NCI-H2227 (cell line): ENCODE measurements around the gene IBA57.
A peak's percentile ranks its signal among the peaks of the same experiment; 100 is the strongest.

Source experiments
- DNase-seq: peaks from one replicate; lab custom pipeline; 2025; ENCODE audit not compliant: unreplicated experiment; lab: John Stamatoyannopoulos, UW

The IBA57 gene

DNA sequence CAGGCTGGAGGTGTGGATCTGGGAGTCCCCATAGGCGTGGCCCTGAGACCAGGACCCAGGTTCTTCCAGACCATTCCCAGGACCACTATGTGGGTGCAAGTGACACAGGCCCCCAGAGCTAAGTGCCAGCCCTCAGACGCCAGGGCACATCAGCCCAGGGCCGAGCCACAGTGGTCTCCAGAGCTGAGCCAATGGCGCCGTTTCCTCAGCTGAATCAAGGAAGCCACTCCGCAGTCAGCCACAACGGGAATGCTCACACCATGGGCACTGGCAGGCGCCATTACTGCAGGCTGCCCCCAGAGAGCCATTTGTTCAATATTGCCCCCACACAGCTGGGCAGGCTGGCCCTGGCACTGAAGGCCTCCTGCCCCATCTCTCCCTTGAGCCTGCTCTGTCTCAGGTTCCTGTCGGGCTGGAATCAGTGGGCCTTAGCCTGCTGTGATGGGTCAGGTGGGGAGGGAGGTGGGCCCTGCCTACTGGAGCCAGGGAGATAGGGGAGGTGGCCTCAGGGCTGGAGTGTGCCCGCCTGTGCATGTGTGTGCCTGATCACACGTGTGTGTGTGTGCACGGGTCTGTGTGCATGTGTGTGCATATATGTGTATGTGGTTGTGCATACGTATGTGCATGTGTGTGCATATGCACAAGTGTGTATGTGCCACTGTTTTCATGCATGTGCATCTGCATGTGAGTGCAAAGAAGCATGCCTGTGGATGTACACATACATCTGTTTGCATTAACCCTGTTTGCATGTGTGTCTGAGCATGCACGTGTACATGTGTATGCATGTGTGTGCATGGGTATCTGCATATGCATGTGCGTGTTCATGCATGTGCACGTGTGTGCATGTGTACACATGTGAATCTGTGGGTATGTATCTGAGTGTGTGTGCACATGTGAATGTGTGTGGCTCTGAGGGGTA, 9.7 kb upstream of the IBA57 start:
- no peak for DNase-seq

DNA sequence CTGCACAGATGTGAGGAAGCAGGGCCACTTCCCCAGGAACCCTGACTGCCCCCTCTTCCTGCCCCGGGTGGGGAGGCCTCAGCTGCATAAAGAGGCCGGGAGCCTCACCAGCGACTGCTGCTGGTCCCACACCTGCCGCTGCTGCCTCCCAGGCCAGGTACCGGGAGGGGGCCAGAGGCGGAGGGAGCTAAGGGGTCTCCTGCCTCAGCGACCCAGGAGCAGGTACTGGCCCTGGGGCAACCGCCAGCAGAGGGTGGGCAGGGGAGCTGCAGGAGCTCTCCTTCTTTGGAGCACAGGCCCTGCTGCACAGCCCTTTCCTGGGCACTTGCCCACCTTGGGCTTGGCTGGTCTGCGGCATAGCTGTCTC, 9.1 kb upstream of the IBA57 start:
- DNase-seq: no peak

DNA sequence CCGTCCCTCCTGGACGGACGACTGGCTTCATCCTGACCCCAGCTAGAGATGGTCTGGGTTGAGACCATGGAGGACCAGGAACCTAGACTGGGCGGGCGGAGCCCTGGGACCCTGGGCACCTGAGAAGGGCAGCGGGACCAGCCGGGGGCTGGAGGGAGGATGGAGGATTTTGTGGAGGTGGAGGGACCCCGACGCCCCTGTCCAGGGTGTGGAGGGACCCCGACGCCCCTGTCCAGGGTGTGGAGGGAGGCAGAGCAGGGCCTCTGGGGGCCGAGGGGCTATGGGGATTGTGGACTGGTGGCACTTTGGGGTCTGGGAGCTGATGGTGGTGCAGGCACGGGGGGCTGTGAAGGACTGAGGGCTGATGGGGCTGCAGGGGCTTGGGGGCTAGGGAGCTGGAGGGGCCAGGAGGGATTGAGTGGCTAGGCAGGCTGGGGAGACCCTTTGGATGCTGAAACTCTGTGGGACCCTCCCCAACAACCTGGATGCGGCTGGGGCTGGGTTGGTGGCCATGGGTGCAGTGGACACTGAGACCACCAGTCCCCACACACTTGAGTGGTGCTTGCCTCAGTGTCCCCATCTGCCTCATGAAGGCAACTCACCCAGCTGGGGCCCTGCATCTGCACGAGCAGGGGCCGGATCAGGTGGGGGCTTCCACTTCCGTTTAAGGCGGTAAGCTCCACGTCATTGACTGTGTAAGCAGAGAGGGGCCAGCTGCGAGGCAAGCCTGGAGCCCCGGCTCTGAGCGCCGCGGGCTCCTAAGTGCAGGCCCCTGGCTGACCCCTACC, 8.5 kb upstream of the IBA57 start:
- no peak for DNase-seq

DNA sequence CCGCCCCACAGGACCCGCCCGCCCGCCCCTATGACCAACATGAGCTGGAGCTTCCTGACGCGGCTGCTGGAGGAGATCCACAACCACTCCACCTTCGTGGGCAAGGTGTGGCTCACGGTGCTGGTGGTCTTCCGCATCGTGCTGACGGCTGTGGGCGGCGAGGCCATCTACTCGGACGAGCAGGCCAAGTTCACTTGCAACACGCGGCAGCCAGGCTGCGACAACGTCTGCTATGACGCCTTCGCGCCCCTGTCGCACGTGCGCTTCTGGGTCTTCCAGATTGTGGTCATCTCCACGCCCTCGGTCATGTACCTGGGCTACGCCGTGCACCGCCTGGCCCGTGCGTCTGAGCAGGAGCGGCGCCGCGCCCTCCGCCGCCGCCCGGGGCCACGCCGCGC, 7.9 kb upstream of the IBA57 start:
- DNase-seq: no peak

DNA sequence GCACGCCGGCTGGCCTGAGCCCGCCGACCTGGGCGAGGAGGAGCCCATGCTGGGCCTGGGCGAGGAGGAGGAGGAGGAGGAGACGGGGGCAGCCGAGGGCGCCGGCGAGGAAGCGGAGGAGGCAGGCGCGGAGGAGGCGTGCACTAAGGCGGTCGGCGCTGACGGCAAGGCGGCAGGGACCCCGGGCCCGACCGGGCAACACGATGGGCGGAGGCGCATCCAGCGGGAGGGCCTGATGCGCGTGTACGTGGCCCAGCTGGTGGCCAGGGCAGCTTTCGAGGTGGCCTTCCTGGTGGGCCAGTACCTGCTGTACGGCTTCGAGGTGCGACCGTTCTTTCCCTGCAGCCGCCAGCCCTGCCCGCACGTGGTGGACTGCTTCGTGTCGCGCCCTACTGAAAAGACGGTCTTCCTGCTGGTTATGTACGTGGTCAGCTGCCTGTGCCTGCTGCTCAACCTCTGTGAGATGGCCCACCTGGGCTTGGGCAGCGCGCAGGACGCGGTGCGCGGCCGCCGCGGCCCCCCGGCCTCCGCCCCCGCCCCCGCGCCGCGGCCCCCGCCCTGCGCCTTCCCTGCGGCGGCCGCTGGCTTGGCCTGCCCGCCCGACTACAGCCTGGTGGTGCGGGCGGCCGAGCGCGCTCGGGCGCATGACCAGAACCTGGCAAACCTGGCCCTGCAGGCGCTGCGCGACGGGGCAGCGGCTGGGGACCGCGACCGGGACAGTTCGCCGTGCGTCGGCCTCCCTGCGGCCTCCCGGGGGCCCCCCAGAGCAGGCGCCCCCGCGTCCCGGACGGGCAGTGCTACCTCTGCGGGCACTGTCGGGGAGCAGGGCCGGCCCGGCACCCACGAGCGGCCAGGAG, 7.2 kb upstream of the IBA57 start:
- no peak for DNase-seq

DNA sequence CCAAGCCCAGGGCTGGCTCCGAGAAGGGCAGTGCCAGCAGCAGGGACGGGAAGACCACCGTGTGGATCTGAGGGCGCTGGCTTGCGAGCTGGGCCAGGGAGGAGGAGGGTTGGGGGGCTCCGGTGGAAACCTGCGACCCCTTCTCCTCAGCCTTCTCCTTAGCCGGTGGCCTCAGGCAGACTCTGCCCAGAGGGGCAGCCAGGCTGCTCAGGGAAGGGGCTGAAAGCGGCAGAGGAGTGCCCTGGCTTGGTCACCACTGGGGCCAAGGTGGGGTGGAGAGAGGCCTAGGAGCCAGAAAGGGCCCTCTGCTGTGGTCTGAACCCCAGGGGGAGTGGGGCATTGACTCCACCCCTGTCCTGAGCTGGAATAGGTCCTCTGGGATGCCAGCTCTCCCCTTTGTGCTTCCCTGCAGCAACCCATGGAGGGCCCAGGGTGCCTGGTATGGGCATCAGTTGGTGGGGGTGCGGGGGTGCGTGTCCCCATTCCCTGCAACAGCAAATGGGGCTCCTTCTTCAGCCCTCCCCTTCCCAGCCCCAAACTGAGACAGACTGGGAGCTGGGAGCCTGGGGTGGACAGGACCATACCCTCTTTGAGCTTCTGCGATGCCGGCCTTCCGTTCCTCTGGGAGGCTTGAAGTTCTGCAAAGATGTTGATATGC, 6.5 kb upstream of the IBA57 start:
- no peak for DNase-seq

DNA sequence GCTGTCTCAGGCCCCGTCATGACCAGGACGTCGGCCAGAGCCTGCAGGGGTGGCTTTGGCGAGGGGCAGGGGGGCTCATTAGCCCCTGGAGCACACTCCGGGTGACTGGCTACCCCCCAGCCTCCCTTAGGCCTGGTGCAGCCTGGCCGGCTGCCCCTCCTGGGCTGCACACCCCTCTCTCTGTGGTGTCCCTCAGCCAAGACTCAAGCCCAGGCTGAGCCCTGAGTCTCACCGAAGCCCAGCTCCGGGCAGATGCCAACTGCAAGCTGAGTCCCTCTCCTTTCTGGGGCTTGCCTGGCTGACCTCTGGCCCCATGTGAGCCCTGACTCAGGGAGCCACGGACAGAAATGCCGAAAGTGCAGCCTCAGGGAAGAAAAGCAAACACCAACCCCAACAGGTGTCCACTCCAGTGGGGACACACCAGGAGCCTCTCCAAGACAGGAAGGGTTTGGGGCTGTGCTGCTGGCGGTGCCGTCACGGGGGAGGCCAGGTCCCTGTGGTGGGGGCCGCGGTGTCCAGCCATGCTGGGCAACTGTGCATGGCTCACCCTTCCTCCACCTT, 5.3 kb upstream of the IBA57 start:
- DNase-seq: no peak

DNA sequence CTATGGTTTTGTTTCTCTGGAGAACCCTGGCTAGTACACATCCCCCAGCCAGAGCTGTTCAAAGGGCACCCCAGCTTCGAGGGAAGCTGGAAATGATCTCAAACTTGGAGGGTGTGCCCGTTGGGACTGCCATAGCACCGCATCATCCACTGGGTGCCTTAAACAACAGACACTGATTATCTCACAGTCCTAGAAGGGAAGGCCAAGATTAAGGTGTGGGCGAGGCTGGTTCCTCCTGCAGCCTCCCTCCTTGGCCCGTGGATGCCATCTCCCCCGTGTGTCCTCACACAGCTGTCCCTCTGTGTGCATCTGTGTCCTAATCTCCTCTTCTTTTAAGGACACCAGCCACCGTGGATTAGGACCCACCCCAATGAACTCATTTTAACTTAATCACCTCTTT, 4.2 kb upstream of the IBA57 start:
- DNase-seq: no peak

DNA sequence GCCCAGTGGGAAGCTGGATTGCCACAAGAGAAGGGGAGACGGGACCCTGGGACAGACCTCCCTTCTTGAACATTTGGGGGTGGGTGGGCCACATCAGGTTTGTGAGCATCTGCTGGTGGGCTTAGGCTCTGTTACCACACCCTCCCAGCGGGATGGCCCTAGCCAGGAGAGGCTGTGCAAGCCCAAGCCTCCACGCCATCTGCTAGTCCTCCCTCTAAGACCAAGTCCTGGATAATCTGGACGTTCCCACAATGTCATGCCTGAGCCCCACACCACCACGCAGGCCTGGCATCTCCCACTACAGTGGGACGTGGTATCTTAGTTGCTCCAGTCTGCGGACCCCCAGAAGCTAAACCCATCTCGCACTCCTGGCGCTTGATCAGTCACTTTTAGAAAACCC, 3.7 kb upstream of the IBA57 start:
- no peak for DNase-seq

DNA sequence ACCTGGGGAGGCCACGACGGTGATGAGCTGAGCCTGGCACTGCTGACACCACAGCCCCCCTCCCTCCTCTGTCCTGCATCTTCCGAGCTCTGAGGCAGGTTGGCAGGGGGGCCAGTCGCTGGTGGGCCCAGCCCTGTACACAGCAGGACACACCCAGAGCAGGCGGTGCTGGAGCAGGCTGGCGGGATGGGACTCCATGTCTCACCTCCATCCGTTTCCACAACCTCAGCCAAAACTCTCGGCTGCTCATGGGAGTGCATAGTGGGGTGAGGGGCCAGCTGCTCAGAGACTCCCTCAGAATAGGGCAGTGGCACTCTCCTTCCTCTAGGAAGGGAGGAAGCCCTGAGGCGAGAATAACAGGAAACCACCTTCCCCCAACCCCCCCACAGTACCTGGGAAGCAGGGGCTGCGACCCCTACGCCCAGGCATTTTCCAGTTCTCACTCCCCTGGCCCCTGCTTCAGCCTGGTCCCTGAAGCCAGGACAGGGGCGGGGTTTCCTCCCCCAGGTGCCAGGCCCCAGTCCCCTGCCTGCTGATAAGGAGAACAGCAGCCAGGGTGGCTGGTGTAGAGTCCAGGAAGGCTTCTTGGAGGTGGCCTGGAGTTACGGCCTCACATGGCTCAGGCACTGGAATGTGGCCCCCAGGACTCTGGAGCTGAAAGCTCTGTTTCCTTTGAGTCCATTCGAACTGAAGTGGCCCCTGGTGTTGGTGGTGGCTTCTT, 3.2 kb upstream of the IBA57 start:
- no peak for DNase-seq

DNA sequence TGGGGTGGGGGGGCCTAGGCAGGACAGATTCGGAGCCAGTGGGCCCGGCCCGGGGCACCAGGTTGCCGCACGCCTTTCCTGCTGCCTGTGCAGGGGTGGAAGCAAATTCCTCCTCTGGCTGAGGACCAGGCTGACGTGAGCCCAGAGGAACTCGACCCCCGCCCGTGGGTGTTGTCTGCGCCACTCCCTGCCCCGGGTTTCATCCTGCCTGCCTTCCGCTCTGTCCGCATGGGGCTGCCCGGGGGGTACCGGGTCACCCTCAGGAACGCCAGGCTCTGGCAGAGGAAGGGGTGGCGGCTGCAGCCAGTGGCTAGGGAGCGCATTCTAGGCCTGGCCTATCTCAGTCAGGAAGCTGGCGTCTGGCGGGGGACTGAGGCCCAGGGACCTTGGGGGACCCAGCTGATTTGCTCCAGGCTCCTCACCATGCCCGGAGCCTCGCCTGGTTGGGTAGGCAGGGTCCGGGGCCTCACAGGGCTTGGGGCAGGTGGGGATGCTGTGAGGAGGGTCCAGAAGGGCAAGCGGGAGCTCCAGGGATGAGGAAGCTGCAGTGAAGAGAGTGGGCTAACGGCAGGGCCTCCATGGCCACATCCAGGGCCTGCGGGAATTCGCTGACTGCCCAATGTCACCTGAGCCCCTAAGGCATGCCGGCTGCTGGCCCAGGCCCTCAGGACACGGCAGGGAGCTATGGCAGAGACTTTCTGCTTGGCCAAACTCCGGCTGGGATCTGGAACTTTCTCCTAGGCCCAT, 2.4 kb upstream of the IBA57 start:
- DNase-seq: no peak

DNA sequence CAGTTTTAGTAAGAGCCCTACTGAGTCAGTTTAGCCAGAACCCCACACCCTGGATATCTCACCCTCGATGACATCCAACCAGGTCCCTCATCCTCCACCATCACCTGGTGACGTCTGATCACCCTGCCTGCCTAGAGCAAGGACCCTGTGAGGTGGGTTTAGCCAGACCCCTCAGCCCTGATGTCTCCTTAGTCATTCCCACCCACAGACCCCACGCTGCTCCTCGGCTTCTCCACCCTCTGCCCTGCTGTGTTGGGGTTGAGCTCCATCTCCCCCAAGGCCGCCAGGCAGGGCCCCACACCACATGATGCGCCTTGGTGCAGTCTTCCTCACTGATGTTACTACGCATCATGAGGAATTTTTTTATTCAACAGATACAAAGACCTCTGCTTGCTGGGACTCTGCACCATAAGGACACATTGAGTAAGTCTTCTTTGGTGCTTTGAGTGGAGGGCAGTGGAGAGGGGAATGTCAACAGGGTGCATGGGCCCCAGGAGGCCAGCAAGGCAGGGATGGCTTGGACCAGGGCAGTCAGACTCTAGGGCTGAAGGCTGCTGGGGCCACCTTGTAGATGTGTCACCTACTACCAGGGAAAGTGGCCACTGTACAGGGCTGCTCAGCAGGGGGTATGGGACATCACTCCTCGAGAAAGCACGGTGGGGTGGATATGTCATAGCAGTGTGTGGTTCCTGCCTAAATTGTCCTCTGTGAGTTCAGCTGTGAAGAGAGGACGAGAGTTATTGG, 1.7 kb upstream of the IBA57 start:
- no peak for DNase-seq

DNA sequence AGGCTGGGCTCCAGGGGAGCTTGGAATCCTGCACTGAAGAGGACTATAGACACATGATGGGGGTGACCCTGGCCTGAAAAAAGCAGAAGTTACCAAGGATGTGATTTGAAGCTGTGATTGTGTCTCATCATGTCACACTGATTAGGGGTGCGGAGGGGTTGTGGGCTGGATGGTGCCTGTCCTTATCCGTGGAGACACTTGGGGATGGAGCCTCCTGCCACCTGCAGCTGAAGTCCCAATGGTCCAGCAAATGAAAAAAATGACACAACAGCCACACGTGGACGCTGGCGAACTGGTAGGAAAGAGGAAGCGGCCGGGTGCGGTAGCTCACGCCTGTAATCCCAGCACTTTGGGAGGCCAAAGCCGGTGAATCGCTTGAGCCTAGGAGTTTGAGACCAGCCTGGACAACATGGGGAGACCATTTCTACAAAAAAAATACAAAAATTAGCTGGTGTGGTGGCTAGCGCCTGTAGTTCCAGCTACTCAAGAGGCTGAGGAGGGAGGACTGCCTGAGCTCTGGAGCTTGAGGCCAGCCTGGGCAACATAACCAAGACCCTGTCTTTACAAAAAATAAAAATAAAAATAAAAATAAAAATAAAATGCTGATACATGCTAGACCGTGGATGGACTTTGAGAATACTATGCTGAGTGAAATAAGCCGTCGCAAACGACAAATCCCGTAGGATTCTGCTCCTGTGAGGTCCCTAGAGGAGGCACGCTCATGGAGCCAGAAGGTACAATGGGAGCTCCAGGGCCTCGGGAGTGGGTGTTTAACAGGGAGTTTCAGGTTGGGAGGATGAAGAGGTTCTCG, 838 bp upstream of the IBA57 start:
- no peak for DNase-seq

DNA sequence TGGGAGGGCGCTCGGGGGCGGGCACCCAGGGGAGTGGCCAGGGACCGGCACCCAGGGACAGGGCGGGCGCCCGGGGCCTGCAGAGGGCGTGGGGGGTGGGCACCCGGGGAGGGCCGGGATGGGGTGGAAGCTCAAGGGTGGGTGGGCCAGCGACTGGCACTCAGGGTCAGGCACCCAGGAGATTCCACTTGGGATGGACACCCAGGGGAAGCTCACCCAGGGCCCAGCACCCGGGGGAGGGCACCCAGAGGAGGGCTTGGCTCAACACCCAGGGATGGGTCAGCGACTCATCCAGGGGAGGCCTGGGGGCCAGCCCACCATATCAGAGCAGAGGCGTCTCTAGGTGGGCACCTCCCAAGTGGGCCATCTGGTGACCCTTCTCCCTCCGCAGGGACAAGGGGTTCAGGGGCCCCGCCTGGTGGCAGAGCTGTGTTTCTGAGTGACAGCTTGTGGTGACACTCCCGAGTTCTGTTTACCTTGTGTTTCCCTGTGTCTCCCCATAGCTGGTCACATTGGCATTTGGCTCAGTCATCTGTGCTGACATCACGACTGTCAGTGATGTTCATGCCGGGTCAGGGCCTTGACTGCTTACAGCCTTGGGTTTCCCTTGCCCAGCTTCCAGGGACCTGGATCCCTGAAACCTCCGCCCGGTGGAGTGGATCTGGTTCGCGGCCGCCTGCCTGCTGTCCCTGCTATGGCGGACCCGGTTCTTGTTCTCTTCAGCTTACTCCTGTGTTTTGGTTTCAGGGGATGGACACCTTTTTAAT, 749 bp downstream of the IBA57 start:
- DNase-seq: peak; percentile 51

DNA sequence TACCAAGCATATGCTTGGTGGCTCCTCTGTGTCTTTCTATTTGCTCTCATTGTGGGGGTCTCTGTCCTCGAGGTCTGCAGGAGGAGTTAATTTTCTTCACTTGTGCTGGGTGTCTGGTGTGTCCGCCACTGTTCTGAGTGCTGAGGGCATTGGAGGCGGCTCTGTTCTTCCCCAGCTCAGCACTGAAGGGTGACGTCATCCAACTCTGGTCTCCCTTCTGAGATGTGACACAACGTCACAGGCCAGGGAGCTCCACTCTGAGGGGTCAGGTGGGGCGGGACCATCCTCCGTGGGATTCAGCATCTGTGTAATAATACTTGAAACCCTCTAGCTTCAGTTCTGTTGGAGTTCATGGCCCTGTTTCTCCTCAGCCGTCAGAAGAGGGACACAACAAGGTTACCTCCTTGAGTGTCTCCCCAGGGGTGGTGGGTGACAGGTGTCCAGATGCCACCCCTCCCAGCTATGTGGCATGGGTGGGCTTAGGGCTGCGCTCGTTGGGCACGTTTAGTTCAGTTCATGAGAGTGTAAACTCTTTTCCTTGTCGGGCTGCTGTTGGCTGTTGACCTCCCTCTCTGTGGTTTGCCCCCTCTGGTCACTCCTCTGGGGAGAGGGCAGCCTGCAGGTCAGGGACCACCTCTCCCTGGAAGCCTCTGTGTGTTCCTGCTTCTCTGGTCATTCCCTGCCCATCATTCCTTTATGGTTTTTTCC, 3.1 kb downstream of the IBA57 start:
- DNase-seq: no peak

DNA sequence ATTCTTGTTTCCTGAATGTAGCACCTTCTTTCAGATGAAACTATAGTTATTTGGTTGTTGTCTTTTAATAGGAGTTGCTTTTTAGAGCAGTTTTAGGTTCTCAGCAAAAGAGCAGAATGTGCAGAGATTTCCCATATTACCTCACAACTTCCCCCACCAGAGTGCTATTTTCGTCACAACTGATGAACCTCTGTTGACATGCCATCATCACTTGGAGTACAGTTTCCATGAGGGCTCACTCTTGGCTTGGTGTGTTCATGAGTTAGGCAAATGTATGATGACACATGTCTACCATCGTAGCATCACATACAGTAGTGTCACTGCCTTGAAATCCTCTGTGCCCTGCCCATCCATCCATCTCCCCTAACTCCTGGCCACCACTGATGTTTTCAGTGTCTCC, 3.7 kb downstream of the IBA57 start:
- DNase-seq: no peak
